GM18499 (cell line): Measurements from ENCODE around the gene PUDP.
"Not testable (repeated sequence)": the region's sequence is repeated elsewhere in the genome, so short reads cannot be mapped to it uniquely, and the experiment has no call there.

Source experiments
- ATAC-seq: cut with Tn5 transposase; IDR thresholded peaks from one replicate; pipeline ENCODE4 v1.9.1; 2021; ENCODE audit warnings: moderate number of reproducible peaks; ENCODE audit not compliant: insufficient read depth, unreplicated experiment

Gene PUDP

DNA sequence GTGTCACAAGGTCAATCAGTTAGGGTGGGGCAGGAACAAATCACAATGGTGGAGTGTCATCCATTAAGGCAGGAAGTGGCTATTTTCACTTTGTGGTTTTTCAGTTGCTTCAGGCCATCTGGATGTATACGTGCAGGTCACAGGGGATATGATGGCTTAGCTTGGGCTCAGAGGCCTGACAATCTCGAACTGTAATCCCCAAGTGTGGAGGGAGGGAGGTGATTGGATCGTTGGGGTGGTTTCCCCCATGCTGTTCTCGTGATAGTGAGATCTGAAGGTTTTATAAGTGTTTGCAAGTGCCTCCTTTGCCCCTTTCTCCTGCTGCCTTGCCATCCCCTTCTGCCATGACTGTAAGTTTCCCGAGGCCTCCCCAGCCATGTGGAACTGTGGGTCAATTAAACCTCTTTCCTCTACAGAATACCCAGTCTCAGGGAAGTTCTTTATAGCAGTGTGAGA, 37.1 kb downstream of the PUDP start:
- ATAC-seq, result peak; percentile 32

- peak; percentile 63 for ATAC-seq
Measured at GRCh38 chrX:7109838-7110793, 37.8 kb downstream of the PUDP start.

- ATAC-seq, result no peak
Measured at GRCh38 chrX:7109049-7109531, 38.9 kb downstream of the PUDP start.

DNA sequence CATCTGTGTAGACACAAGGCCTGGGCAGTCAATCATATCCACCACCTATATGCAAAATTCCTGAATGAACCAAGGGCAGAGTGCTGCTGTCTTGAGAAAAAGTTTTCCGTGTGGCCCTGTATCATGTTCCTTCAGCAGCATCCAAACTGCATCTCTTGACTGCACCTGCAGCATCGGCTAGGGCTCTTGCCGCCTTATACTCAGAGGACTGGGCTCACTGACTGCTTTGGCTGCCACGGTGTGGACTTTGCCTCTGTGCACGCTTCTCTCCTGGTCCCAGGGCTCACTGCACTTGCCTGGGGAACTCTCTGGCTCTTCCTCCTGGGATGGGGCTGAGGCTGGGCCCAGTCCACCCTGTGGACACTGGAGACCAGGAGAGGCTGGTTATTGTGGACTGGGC, 39.9 kb downstream of the PUDP start:
- ATAC-seq, result no peak

GRCh38 chrX:7106649-7107048, 41.3 kb downstream of the PUDP start:
- ATAC-seq, result no peak

DNA sequence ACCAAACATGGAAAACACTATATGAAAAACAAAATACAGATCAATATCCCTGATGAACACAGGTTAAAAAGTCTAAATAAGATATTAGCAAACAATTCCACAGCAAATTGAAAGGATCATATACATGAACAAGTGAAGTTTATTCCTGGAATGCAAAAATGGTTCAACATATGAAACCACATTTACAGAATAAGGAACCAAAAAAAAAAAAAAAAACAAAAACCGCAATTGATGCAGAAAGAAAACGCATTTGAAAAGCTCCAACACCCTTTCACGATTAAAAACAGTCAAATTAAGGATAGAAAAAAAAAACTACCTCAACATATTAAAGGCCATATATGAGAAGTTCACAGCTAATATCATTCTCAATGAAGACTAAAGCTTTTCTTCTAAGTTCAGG, 45.8 kb downstream of the PUDP start:
- no peak for ATAC-seq

DNA sequence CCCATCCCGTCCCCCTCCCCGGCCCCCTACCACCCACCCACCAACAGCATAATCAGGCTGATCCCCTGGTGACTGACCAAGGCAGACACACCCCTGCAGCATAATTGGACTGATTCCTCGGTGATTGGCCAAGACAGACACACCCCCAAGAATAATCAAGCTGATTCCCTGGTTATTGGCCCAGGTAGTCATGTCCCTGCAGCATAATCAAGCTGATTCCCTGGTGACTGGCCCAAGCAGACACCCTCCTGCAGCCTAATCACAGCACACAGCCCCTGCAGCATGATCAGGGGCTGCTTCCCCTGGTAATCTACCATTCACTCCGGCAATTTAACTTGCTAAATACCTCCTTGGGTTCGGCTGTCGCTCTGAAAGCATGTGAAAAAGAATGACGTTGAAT, 47.9 kb downstream of the PUDP start:
- no peak for ATAC-seq

GRCh38 chrX:7095657-7096056, 52.3 kb downstream of the PUDP start:
- not testable (repeated sequence) for ATAC-seq

DNA sequence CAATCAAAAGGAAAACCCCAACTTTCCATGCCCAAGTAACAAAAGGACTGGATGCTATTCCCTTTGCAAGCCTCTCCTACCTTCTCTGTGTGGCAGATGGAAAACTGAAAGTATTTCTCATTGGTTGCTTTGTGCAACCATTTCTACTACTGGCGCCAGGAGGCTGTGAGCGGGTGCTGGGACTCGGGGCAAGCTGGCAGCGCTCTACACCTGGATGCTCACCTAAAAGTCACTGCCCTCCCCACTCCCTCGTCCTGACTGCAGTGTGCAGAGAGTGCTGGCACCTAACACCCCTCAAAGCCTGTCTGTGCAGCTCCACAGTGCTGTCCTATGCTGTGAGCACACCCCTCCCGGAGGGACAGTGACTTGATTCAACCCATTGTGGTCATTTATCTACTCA, 54.6 kb downstream of the PUDP start:
- no peak for ATAC-seq

- no peak for ATAC-seq
Measured at GRCh38 chrX:7092543-7092942, 55.4 kb downstream of the PUDP start.

GRCh38 chrX:7091923-7092322, 56.0 kb downstream of the PUDP start:
- ATAC-seq, result no peak

DNA sequence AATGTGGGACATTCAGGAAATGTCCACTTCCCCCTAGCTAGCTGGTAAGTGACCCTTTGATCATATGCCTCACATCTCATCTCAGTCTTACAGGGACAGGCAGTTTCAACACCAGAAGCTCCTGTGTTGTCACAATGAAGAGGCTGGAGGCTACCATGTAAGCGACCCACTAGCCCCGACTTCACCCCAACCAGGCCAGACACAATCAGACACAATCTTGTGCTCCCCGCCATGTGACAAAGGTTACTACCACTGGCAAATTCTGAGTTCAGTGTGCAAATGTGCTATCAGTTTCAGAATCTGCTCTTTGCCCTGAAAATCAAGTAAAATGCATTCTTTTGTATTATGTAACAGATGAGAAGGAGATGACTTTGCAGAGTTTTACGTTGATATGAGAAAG, 57.3 kb downstream of the PUDP start:
- ATAC-seq, result no peak

GRCh38 chrX:7088968-7089615, 58.9 kb downstream of the PUDP start:
- no peak for ATAC-seq

GRCh38 chrX:7086384-7086783, 61.6 kb downstream of the PUDP start:
- ATAC-seq, result peak; percentile 25

DNA sequence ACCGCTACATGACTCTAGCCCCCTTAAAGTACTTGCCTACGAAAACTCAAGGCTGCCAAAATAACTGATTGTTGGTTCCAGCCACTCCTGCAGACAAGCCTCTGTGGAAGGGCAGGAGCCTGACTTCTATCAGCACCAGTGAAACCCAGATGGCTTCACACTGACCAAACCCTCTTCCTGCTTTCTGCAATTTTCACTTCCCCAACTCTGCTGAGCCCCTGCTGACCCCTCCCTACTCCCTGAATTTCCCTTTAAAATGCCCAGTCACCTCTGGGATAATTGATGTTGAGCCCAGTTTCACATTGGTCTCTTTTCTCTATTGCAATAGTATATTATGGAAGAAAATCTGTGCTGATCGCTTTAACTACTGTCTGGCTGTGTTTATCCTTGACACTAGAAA, 62.1 kb downstream of the PUDP start:
- no peak for ATAC-seq

DNA sequence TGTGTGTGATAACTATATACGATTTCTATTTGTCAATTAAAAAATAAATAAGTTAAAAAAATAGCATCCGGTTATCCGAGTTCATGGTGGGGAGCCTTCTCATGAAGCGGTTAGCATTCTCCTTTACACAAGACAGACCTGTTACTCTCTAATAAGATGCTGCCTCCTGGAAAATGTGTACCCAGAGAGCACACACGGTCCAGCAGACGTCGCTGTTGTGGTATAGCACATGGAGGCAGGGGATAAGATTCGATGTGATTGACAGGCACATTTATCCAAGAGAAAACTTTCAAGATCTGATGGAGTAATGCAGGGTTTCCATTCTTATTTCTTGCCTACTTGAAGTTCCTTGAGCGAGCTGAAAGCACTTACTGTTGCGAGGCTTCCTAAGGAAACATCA, 63.1 kb downstream of the PUDP start:
- no peak for ATAC-seq

DNA sequence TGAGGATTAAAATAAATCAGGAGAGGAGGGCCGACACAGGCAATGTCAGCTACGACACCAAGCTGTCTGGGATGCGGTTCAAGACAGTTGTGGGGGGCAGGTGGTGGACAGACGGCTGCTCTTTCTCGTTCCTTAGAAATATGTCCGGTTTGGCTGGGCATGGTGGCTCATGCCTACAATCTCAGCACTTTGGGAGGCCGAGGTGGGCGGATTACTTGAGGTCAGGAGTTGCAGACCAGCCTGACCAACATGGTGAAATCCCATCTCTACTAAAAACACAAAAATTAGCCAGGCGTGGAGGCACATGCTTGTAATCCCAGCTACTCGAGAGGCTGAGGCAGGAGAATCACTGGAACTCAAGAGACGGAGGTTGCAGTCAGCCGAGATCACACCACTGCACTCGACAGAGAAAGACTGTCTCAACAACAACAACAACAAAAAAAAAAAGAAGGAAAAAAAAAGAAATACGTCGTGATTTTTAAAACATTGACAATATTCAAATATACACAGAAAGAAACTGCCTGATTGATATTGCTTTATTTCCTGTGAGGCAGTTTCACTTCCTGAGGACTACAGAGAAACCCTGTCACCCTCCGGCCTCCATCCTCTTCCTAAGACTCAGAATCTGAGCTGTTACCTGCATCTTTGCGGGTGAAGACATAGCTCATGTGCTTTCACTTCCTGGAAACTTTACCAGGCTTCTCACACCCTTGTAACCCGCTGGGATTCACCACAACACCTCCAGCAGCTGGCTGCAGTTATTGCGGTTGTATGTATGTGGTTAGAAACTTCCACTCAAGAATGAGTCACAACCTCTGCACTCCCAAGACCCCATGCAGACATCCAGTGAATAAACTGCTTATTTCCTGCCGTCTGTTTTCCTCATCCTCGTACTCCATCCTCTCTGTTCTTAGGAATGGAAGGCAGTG, 64.2 kb downstream of the PUDP start:
- ATAC-seq, result peak; percentile 67

GRCh38 chrX:7083021-7083420, 64.9 kb downstream of the PUDP start:
- no peak for ATAC-seq

- ATAC-seq, result no peak
Measured at GRCh38 chrX:7082556-7082955, 65.4 kb downstream of the PUDP start.
